Stomach (tissue), 4 donors: ENCODE measurements around the gene DISC1.

Experiments used
- POLR2A ChIP-seq, 4 donors: fragments of 450-650 bp; IDR thresholded peaks; one replicate each; pipeline ENCODE4 v1.6.1; 2016; ENCODE audit warnings: antibody characterized with exemption in 4 of 4, control low read depth in 2 of 4, mild to moderate bottlenecking in 1 of 4, moderate library complexity in 1 of 4
- POLR2AphosphoS5 ChIP-seq, 3 donors: sonication (generic); formaldehyde crosslinking; IDR thresholded peaks; one replicate each; pipeline ENCODE4 v1.6.1; 2016; ENCODE audit warnings: antibody characterized with exemption in 3 of 3
- TF ChIP-seq, protein P1 (sequence below), 7 experiments: fragments of 450-650 bp in 4 of 7; fragments of 200-600 bp in 3 of 7; sonication (generic) in 3 of 7; IDR thresholded peaks; one replicate each; pipeline ENCODE4 v1.5.1; 2016 to 2019; ENCODE audit warnings: antibody characterized with exemption in 7 of 7, control low read depth in 2 of 7, mild to moderate bottlenecking in 1 of 7

DNA sequence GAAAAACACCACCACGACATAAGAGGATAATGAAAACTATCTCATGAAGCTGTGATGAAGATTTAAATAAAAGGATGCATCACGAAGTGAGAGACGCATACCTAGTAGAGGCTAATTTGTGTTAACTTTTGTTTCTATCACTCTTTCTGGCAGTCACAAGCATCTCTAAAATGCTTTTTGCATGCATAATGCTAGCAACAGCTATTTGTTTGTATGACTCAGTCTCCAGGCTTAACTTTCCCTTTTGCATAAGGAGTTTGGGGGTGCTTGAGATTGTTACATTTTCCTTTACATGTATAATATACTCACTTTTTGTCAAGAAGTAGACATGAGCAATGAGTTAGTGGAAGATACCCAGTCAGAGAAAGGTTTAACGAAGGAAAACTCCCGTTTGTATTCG lies 385.4 kb downstream of the DISC1 start:
- TF ChIP-seq, protein P1, sequence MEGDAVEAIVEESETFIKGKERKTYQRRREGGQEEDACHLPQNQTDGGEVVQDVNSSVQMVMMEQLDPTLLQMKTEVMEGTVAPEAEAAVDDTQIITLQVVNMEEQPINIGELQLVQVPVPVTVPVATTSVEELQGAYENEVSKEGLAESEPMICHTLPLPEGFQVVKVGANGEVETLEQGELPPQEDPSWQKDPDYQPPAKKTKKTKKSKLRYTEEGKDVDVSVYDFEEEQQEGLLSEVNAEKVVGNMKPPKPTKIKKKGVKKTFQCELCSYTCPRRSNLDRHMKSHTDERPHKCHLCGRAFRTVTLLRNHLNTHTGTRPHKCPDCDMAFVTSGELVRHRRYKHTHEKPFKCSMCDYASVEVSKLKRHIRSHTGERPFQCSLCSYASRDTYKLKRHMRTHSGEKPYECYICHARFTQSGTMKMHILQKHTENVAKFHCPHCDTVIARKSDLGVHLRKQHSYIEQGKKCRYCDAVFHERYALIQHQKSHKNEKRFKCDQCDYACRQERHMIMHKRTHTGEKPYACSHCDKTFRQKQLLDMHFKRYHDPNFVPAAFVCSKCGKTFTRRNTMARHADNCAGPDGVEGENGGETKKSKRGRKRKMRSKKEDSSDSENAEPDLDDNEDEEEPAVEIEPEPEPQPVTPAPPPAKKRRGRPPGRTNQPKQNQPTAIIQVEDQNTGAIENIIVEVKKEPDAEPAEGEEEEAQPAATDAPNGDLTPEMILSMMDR (IDR thresholded peaks at IDR 0.05): no peak
- TF ChIP-seq POLR2A (IDR thresholded peaks at IDR 0.05) (no peak), POLR2AphosphoS5 (IDR thresholded peaks at IDR 0.05) (no peak)
